Mammary epithelial cell (primary cell): Measurements from ENCODE around the gene RNF41.

Source experiments
- EZH2 ChIP-seq: IDR thresholded peaks from 2 replicates; pipeline ENCODE4 v1.6.1; 2012; ENCODE audit warnings: low read length, inconsistent platforms, borderline replicate concordance
- TF ChIP-seq, protein P1 (sequence below), 2 donors: IDR thresholded peaks in 1 of 2; conservative IDR thresholded peaks in 1 of 2; 2 replicates each; pipeline ENCODE4 v1.5.1; 2011 to 2012; ENCODE audit warnings: inconsistent platforms in 2 of 2, low read length in 2 of 2, mild to moderate bottlenecking in 2 of 2, control low read depth in 1 of 2, low read depth in 1 of 2; ENCODE audit not compliant: insufficient read depth in 1 of 2; ENCODE audit errors: extremely low read depth in 1 of 2

GRCh38 chr12:56257071-56257470 lies 35.3 kb upstream of the RNF41 start:
- TF ChIP-seq, protein P1, sequence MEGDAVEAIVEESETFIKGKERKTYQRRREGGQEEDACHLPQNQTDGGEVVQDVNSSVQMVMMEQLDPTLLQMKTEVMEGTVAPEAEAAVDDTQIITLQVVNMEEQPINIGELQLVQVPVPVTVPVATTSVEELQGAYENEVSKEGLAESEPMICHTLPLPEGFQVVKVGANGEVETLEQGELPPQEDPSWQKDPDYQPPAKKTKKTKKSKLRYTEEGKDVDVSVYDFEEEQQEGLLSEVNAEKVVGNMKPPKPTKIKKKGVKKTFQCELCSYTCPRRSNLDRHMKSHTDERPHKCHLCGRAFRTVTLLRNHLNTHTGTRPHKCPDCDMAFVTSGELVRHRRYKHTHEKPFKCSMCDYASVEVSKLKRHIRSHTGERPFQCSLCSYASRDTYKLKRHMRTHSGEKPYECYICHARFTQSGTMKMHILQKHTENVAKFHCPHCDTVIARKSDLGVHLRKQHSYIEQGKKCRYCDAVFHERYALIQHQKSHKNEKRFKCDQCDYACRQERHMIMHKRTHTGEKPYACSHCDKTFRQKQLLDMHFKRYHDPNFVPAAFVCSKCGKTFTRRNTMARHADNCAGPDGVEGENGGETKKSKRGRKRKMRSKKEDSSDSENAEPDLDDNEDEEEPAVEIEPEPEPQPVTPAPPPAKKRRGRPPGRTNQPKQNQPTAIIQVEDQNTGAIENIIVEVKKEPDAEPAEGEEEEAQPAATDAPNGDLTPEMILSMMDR (conservative IDR thresholded peaks at IDR 0.05 in 1 of 2, IDR thresholded peaks at IDR 0.05 in 1 of 2; ENCODE audit: extremely low read depth in 1 of 2, insufficient read depth in 1 of 2, low read depth in 1 of 2, low read length in 2 of 2) = no peak
- TF ChIP-seq EZH2 = no peak
